NCI-H446 treated with DMSO at 0.1 percent for 48 hours (cell line): ENCODE measurements around the gene HPGDS.
"Not testable (repeated sequence)": the region's sequence is repeated elsewhere in the genome, so short reads cannot be mapped to it uniquely, and the experiment has no call there.

Source experiments
- DNase-seq: peaks from one replicate; lab custom pipeline; 2025; lab: John Stamatoyannopoulos, UW

HPGDS gene

DNA sequence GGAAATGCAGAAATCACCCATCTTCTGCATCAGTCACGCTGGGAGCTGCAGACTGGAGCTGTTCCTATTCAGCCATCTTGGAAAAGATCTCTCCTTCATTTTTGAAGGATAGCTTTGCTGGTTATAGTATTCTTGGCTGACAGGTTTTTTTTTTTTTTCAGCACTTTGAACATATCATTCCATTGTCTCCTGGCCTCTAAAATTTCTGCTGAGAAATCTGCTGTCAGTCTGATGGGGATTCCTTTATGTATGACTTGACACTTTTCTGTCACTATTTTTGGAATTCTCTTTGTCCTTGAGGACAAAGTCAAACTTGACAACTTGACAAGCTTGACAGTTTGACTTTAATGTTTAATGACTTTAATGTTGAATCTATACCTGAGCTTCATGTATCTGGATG, 16.8 kb downstream of the HPGDS start:
- no peak for DNase-seq

DNA sequence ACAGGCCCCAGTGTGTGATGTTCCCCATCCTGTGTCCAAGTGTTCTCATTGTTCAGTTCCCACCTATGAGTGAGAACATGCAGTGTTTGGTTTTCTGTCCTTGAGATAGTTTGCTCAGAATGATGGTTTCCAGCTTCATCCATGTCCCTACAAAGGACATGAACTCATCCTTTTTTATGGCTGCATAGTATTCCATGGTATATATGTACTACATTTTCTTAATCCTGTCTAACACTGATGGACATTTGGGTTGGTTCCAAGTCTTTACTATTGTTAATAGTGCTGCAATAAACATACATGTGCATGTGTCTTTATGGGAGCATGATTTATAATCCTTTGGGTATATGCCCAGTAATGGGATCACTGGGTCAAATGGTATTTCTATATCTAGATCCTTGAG, 22.7 kb downstream of the HPGDS start:
- DNase-seq: not testable (repeated sequence)

DNA sequence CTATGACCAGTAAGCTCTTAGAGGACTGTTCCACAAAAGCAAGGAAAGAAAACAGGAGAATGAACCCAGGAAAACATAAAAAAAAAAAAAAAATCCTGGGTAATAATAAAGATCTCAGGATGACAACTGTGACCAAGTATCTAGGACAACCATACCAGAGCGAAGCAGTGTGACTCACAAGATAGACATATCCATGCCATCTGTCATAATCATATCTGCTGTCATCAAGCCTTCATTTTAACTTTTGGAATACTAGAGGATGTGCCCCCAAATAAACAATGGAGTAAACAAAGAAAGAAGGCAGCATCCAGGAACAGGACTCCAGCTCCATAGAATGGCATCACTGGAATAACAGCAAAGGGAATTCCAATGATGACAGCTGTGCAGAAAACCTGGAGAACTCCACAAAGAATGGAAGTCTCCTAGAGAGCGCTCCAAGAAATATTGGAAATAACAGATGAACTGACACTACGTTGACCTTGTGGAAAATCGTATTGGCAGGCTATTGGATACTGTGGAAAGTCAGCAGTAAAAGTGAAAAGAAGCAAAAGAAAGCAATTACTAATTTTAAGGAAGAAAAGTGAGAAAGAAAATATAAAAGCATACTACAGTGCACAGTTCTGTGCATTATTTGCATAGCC, 35.3 kb downstream of the HPGDS start:
- DNase-seq: no peak

DNA sequence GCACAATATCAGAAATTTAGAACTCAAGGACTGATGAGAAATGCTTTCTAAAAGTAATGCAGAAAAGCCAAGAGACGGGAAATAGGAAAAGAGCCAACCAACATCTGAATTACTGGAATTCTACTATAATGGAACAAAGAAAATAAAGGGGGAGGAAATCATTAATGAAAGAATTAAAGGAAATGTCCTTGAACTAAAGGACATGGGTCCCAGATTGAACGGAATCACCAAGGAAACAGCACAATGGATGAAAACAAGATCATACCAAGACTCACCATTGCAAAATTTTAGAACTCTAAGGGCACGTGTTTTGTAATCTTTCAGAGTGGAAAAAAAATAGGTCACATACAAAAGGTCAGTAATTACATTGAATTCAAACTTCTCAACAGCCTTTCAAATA, 35.9 kb downstream of the HPGDS start:
- DNase-seq: no peak

DNA sequence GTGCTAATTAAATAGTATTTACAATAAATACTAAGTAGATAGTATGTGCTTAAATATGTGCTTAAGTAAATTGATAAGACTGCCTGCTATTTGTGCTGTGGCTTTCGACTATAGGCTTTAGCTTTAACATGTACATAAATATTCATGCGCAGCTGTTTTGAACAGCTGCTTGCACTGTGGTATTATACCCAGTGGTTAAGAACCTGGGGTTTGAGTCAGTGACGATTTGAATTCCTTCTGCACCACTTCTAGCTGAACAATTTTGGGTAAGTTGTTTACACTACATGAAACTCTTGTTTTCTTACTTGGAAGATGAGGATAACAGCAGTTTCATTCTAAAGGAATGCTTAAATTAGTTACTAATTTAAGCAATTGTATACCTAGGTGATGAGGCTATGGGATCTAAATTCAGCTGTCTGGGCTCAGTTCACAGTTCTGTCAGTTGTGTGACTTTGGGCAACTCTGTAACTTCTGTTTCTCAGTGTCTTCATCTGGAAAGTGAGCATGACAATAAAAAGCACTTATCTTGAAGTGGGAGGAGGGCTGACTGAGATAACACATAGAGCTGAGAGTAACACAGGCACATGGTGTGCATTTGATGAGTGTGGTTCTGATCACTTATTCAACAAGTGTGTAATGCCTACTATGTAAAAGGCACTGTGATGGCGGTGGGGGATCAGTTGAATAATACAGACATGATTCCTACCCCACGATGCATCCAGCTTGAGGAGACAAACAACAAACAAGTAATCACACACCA, 37.0 kb downstream of the HPGDS start:
- DNase-seq: no peak

DNA sequence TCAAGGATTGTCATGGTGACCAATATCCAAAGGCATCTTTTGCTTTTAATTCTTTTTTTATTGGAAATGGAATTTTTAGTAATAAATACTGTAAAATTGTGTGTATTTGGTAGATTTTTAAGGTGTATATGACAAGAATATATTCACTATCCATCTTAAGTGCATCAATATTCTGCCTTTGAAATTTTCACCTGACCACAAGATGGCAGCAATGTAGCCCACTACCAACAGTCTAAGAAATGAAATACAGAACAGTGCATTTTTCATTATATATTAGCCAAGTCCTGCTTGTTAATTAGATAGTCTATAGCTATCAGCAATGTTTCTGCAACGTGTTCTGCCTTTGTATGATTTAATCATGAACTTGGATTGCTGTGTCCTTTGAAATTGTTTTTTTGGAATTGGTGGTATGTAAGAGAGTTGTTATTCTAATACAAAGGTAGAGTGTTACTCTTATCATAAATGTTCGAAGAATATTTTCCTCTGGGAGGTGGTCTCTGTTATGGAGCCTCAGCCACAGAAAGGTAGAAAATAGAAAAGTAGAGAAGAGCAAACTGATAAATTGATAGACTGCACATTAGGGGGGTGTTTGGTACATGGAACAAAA, 38.2 kb downstream of the HPGDS start:
- no peak for DNase-seq

DNA sequence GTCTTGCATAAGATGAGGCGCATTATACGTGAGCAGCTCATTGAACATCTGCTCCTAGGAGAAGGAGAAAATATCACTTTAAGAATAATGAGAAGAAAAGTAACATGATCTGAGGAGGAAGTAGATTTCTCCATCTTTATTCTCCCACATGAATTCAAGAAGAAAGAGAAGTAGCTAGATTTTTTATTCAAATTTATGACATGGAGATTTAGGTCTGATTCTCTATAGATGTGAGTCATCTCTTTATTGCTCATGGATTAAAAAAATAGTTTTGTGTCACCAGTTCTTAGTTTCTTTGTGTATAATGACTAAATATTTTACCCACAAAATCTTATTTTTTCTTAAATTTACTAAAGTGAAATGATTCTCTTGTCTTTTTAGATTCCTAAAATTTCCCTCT, 40.4 kb downstream of the HPGDS start:
- DNase-seq: no peak

DNA sequence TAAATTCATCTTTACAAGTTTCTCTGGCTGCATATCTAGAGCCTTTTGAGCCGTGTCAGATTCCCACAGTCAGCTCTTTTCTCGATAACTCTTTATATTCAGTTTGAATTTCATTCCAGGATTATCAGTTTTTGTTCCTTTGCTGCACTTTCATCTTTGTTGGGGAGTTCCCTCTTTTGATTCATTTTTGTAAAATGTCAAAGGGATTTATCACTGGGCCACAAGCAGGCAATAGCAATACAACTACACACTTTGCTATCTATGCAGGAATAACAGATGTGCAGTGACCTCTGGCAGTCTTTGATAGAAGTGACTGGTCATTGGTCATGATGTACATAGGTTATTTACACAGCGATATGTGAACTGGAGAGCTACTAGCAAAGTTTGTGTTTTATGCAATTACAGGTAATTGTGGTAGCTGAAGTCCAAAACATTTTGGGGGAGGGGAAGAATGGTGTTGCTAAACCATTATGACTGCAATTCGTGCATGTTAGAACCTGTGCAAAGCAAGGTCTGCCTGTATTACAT, 43.8 kb downstream of the HPGDS start:
- no peak for DNase-seq

DNA sequence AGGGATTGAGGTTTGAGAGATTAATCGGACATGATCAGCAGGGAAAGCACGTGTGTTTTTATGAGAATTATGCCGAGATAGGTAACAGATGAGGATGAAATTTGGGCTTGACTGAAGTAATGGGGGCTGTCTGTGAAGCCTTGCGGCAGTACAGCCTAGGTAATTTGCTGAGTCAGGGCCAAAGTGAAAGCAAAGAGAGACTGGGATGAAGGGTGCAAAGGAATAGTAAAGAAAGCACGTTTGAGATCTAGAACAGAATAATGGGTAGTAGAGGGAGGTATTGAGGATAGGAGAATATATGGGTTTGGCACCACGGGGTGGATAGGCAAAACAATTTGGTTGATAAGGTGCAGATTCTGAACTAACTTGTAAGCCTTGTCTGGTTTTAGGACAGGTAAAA, 47.2 kb downstream of the HPGDS start:
- not testable (repeated sequence) for DNase-seq

DNA sequence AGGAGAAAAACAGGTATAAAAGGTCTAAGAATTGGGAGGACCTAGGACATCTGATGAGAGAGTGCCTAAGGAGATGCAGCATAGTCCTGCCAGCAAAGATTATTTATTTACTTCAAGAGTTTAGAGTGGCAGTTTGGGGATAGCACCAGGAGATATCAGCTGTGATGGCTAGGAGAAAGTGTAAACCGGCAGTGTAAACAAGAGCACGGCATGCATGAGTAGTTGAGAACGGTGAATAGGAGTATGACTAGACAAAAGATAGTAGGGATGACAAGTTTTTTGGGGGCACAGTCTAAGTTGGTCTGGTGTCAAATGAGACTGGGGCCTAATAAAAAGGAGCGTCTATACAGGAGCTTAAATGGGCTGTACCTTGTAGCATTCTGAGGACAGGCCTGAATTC, 48.7 kb downstream of the HPGDS start:
- DNase-seq: not testable (repeated sequence)

DNA sequence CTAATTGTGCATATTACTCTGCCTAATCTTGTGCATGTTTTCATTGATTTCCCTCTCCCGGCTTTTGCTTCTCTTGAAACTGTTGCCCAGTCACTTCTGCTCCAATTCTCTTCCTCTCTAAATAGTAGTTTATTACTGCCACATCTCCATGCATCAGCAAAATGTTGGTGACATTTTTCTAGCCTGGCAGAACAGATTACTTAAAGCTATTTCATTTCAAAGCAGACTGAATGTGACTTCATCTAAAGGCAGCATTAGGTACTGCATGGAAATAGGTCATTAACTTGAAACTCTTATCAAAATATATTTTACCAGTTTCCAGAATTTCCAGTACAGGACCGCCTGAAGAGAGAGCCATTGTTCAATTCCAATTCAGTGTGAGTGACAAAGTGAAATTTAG, 52.4 kb downstream of the HPGDS start:
- no peak for DNase-seq

DNA sequence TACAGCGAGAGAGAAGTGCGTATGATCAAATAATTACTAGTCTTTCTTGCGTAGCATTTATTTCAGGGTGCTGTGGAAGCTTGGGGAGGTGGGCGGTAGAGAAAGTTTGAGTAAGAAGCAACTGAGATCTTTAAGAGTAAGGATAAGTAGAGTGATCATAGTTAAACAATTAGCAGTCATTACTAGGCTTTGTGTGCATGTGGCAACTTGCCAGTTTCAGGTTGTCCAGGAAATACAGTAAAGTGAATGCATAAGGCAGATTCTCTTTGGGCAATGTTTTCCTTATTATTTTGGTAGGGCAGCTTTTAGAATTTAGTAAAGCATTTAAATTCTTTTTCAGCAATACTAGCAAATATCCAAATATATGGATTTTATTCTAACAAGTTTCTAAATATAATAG, 57.0 kb downstream of the HPGDS start:
- DNase-seq: no peak

DNA sequence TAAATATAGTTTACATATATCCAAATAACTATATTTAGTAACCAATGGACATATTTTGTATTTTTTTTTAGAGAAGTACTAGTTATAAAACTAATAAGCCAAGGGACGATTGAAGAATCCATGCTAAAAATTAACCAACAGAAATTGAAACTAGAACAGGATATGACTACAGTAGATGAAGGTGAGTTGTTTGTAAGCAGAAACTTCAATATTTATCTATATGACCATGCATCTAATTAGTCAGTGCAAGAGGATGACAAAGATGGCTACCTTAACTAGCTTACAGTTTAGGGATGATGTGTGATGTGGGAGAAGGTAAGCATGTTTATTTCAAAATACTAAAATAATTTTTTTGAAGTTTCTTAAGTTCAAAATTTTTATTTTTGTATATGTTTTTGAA, 57.7 kb downstream of the HPGDS start:
- no peak for DNase-seq

DNA sequence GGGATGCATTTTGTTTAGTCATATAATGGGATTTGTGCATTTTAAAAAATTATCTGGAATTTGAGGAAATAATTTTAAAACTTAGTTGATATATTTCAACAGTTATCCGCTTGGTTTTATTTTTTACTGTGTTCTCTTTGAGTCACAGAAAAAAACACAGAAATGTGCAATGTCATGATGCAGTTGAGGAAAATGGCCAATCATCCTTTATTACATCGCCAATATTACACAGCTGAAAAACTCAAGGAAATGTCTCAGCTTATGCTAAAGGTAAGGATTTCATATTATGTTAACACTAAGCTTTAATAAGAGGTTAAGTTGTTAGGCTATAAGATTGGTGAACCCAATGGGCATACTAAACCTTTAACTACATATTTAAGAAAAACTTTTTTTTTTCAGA, 63.9 kb downstream of the HPGDS start:
- no peak for DNase-seq

DNA sequence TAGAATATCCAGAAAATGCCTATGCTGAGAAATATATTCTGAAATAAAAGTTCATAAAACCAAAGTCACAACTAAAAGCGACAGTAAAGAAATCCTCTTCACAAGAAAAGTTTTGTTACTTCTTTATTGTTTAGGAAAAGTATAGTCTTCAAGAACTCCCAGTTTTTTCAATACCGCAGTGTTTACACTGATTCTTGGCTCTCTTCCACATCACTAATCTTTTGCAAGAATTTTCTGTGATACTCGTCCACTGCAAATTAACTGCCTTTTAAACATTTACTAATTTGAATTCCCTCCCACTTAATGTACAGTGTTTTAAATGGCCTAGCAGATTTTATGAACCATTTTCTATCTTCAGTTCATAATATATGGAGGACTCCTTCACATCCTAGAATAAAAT, 65.1 kb downstream of the HPGDS start:
- DNase-seq: no peak

DNA sequence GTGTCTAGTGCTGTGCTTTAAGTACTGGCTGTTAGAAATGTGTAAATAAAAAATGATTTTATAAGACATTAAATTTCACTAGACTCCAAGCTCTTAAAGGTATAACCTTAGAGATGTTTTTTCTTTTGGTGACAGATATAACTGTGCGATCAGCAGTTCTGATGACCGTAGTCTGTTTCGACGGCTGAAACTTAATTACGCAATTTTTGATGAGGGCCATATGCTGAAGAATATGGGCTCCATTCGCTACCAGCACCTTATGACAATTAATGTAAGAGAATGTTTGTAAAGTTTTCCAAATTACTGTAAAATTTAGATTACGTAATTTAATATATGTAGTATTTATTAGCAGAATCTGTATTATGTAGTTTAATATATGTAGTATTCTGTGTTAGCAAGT, 66.4 kb downstream of the HPGDS start:
- DNase-seq: no peak

DNA sequence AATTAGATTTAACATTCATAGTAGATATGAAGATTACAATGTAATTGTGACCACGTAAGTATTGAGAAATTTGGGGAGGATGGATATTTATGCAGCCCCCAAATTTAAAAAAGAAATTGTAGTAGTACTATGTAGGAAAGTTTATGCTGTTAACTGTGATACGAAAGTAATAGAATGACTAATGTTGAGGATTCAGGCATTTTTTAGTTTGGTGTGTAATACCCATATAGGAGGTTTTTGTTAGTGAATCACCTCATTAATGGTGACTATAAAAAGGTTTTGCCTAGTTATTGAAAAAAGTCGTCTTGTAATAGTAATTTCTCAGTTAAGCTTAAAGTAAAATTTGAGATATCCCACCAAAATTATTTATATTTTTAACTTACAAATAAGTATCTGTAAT, 67.7 kb downstream of the HPGDS start:
- DNase-seq: no peak

DNA sequence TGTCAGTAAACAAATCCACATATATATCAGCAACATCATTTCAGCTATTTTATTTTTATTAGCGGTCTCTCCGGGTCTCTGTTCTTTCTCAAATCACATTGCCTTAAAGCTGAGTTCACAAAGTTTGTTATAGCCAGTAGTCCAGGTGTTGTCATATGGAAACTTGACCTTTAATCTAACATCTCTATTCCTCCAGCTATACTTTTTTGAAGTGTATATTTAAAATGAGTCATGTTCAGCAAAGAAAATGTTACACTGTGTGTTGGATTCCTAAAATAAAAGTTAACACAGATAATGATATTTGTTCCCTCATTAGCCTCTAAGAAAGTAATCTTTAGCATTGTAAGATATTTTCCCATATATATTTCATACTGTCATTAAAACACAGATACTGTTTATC, 71.4 kb downstream of the HPGDS start:
- DNase-seq: no peak

DNA sequence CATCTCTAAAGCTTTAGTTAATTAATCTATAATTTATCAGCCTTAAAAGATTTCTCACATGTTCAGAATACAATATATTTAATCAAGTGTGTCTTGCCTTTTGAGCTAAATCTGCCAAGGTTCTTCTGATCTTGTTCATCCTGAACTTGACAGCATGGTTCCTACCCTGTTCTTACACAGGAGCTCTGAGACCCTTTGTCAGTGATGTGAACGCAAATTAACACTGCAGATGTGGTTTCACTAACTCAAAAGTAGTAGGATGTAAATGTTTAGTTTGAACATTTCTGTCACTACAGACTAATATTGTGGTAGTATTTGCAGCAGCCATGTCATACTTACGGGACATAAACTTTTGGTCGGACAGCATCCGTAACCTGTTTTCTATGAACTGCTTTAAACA, 75.6 kb downstream of the HPGDS start:
- DNase-seq: no peak

DNA sequence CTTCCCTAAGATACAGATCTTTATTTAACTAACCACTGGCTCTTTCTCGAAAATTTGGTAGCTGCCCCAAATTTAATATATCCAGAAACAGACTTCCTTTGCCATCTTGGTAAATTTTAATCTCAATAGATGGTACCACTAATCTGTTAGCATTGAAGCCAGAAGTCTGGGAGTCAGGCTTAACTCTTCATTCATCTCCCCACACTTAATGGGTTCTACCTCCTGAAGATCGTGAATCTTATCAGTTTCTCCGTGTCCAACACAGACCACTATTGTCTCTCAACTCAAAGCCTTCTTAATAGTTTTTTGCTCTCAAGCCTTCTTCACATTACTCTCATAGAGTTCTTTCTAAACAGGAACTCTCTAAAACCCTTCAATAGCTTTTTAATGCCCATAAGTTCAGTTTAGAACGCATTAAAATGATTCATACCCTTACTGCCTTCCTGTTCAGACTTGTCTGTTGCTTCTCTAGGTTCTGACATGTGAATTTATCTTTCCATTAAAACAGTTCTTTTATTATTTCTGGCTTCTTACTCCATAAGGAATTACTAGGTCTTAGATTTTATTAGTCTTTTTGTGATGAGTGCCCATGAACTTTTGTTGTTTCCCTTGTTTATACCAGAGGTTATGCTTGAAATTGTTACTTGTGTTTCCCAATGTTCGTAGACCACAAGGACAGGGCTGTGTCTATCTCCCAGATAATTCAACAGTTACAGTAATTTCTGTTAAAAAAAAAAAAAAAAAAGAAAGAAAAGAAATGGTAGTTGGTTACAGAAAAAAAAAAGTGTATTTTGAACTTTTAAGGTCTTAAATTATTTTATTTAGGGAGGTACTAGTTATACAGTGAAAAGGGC, 80.2 kb downstream of the HPGDS start:
- DNase-seq: no peak

DNA sequence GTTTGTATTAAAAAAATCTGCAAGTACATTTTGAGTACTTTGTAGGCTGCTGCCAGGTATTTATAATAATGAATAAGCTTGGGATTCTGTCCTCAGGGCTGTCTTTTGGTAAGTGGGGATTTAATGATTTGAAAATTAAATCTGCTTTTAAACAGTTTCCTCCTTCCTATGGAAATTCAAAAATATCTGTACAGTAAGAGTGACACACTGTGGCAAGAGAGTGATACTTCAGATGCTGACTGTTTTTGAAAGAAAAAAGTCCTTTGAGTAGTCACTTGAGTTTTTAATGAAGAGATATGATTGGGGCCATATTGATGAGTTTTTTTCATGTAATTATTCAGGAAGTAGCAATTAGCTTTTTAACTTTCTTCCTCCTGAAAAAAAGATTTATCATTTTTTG, 85.8 kb downstream of the HPGDS start:
- no peak for DNase-seq

DNA sequence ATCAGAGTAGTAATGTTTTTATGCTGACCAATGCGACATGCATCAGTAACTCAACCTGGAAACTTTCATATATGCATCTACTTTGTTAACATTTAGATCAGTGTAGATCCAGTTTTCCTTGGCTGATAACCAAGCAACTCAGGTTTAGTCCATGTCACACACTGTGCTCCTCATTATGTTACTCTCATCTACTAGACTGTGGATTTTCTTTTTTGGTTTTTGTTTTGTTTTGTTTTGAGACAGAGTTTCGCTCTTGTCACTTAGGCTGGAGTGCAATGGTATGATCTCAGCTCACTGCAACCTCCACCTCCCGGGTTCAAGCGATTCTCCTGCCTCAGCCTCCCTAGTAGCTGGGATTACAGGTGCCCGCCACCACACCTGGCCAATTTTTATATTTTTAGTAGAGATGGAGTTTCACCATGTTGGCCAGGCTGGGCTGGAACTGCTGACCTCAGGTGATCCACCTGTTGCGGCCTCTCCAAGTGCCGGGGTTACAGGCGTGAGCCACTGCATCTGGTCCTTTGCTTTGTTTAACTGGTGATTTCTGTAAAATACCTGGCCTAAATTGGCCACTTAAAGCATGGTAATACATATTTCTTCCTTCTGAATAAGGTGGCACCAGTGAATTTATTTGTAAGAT, 86.4 kb downstream of the HPGDS start:
- no peak for DNase-seq
